Activated CD4-positive, alpha-beta T cell treated with anti-CD3 and anti-CD28 coated beads, Interleukin-2, Interleukin-6, amounts not matched to agents 100 ng/mL and 50 ng/mL, durations not matched to agents 16 hours and 8 hours (primary cell): Measurements from ENCODE around the gene TMEM94.
"Not testable (repeated sequence)": the region's sequence is repeated elsewhere in the genome, so short reads cannot be mapped to it uniquely, and the experiment has no call there.

Experiments
- DNase-seq: peaks from one replicate; pipeline ENCODE4 v3.0.0-alpha.2; 2020

Gene TMEM94

DNA sequence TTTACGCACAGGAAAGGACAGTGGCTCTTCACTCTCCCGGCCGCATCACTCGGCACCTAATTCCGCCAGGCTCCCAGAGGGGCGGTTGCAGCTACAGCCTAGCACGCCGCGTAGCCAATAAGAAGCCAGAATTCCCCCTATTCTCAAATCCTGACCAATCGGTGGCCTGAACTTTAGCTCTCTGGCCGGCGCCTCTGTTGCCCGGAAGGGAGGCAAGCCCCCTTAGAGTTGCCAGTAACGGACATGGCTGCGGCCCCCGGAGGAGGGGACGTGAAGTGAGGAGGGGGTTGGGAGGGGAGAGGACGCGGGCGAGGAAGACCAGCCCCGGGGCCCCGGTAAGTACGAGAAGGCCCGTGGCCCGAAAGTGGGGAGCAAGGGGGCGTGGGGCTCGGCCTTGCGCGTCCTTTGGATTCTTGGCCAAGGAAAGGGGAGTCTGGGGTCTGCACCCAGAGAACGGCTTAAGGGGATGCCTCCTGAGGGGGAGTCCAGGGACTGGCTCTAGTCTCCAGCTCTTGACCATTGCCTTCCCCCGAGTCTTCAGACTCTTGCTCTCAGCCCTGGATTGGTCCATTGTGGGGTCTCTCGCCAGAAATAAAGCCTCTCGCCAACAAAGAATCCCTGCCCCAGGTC is at the start of gene TMEM94:
TSS of gene TMEM94 (plus strand) at position 219 of the 630 bp plus-strand sequence. CDS start 15,271 bp downstream, outside the sequence.
- peak; percentile 96 for DNase-seq

DNA sequence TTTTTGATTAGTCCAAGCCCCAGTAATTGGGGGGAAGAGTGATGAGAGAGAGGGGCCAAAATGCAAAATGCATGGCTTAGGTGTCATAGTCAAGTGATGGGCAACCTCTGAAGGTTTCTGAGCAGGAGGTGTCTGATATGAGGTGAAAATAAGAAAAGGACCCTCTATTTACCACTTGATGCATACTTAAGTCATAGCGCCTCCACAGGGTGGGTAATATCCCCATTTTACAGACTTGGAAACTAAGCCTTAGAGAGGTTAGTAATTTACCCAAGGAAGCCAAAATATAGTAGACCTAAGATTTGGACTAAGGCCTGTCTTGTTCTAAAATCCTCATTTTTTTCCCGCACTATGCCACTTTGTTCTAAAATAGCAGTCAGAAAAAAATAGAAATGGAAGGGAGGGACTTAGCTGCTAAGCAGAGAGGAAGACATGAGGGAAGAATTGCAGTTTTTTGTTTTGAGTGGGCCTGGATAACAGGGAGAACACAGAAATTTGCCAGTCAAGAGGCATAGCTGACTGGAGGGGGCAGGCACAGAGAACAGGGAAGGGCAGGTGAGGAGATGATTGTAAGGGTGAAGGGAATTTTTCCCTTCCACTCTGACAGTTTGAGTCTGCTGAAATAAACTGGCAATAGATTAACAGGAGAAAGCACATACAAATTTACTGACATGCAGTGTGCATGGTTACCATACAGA is 48.6 kb upstream of the TMEM94 start:
- DNase-seq, result no peak

DNA sequence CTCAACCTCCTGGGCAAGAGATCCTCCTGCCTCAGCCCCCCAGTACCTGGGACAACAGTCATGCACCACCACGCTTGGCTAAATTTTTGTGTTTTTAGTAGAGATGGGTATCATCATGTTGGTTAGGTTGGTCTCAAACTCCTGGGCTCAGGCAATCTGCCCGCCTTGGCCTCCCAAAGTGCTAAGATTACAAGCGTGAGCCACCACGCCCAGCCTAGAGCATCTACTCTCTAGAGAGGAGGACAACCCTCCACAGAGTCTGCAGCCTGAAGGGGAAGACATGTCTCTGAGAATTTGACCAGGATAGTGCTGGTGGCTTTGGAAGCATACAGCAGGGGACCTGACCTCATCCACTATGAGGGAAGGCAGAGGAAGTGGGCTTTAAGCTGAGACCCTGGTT is 46.3 kb upstream of the TMEM94 start:
- DNase-seq, result no peak

DNA sequence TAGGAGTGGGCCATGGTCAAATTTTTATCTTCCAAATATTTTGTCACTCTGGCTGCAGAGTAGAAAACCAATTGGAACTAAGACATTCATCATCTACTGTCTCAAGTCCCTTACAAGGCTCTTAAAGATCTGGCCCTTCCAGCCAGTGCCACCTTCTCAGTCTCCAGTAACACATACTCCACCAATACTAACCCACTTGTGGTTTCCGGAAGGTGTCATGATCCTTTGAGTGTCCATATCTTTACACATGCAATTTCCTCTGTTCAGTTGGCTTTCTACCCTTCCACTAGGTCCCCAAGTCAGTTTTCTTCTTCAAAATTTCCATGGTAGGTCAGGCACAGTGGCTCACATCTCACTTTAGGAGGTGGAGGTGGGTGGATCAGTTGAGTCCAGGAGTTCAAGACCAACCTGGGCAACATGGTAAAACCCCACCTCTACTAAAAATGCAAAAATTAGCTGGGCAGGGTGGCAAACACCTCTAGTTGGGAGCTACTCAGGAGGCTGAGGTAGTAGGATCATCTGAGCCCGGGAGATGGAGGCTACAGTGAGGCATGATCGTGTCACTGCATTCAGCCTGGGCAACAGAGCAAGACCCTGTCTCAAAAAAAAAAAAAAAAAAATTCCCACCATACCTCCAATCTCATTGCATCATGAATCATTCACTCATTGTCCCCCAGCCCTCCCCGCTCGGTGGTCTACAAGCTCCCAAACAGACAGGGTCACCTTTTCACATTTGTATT is 44.9 kb upstream of the TMEM94 start:
- DNase-seq, result no peak

DNA sequence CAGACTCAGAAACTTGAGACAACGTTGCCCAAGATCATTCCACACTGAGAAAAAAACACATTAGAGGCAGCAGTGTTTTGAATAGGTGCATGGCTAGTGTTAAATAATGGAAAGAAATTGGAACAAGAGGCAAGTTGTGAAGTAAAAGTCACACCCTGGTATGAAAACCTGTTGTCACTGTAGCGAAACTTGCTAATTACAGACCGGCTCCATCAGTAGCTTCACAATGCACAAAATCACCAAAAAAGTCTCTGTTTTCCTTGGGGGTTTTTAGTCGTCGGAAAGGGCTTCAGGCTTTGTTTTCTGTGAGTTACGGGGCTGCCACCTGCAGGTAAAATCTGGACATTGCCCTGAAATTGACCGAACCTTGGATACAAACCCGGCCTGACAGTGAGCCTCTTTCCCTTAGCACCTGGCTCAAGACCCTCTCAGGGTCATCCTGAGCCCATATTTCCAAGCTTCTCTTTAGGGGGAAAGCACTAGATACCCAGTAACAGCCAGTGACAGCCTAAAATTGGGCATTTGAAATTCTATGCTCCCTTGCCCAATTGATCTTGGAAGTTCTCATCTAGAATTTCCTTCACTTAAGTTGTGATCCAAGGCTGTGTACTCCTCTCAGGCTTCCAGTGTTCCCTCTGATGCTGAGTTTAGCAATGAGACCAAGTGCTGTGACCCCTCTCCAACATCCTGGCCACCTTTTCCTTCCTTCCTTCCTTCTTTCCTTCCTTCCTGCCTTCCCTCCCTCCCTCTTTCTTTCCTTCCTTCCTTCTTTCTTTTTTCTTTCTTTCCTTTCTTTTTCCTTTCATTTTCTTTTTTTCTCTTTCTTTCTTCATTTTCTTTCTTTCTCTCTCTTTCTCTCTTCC is 43.7 kb upstream of the TMEM94 start:
- DNase-seq, result peak; percentile 86

DNA sequence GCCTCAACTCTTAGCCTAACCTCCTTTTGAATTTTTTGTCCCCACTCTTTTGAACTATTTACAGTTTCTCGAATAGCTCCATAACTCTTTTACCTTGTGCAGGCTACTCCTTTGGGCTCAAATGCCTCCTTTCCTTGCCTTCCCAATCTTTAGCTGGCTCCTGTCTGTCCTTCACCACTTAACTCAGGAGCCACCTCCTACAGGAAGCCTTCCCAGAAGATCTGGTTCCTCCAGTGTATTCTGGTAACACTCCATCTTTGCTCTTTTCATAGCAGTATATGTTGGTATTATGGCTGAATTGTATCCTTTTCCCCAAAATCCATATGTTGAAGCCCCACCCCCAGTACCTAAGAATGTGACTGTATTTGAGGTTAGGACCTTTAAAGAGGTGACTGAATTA is 41.9 kb upstream of the TMEM94 start:
- DNase-seq, result no peak

DNA sequence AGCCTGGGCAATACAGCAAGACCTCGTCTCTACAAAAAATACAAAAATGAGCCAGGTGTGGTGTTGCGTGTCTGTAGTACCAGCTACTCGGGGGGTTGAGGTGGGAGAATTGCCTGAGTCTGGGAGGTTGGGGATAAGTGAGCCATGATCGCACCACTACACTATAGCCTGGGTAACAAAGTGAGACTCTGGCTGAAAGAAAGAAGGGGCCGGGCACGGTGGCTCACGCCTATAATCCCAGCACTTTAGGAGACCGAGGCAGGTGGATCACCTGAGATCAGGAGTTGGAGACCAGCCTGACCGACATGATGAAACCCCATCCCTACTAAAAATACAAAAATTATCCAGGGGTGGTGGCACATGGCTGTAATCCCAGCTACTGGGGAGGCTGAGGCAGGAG is 40.4 kb upstream of the TMEM94 start:
- no peak for DNase-seq

DNA sequence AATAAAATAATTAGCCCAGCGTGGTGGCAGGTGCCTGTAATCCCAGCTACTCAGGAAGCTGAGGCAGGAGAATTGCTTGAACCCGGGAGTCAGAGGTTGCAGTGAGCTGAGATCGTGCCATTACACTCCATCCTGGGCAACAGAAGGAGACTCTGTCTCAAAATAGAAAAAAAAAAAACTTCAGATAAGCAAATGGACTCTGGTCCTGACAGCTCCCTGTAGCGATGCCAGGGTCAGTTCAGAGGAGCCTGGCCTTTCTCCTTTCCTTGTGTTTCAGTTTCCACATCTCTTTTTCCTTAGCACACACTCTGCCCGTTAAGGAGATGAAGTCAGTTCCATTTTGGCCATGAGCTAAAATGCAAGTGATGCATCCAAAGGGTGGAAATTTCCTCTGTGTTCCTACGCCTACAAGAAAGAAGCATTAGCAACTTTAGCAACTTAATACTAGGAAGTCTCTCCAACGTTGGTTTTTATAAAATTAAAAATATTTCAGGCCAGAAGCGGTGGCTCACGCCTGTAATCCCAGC is 39.3 kb upstream of the TMEM94 start:
- no peak for DNase-seq

DNA sequence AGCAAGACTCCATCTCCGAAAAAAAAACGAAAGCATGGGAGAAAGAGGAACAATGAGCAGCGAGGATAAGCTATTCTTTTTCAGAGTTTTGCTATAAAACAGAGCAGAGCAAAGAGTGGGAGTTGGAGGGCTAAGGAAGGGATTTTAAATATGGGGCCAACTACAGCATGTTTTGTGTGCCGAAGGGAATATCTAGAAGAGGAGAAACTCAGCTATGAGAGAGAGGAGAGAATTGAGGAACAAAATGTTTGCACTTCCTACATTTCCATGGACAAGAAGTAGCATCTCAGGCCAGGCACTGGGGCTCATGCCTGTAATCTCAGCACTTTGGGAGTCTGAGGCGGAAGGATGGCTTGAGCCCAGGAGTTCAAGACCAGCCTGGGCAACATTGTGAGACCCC is 37.9 kb upstream of the TMEM94 start:
- no peak for DNase-seq

DNA sequence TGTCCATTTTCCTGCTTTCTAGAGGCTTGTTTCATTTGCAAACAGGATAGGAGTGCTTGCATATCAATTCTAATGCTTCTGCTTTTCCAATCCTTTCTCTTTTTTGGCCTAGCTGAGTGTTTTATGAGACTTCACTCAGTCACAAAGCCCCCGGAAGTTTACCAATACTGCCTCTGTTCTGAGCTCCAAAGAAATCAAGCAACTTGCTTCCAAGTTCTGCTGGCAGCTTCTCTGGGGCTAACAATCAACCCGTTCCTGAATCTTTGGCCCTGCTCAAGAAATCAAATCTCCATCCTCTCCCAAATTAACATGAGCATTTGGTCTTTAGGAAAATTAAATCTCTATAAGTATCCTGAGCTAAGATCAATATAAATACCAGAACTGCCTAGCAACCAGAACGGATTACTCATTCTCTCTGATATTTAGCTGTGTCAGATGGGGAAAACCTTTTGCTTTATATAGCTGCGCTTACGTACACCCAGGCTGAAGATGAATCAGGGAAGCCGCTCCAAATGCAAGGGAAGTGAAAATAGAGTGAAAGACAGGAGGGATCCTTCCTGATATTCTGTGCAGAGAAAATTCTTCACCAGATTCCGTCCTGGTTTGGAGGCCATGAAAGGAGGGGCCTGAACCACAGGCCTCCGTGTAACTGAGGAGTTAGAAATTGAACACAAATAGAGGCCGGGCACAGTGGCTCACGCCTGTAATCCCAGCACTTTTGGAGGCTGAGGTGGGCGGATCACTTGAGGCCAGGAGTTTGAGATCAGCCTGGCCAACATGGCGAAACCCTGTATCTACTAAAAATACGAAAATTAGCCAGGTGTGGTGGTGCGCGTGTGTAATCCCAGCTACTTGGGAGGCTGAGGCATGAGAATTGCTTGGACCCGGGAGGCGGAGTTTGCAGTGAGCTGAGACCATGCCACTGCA is 27.6 kb upstream of the TMEM94 start:
- DNase-seq, result no peak

DNA sequence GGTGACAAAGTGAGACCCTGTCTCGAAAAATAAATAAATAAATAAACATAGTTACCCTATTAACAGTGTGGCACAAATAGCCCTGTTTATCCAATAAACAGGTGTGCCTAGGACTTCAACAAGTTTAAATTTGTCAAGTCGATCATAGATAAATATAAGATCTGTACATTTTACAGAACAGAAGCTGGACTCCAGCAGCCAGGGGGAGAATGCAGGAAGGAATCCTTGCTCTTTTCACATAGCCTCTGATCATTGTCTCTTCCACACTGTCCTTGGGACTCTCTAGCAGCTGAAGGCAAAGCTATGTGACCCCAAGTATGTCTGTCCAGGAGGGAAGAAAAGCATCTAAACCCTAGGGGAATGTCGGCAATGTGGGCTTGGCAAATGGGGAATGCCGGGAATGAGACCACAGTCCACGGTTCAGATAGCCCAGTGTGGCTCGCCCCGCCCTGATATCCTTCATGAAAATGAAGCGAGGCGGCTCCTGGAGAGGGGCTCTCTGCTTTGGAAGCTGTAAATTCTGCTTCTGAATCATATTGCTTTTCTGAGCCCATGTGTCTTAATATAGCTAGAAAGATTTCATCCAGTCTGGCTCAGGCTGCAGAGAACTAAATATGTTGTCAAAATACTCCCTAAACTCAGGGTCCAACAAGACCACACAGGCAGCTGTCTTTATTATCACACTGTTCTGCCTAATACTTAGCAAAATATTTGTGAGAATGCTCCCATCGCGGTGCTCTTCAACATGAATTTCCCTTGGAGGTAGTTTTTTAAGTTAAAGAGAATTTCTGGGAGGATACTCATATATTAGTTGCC is 26.1 kb upstream of the TMEM94 start:
- DNase-seq, result no peak

DNA sequence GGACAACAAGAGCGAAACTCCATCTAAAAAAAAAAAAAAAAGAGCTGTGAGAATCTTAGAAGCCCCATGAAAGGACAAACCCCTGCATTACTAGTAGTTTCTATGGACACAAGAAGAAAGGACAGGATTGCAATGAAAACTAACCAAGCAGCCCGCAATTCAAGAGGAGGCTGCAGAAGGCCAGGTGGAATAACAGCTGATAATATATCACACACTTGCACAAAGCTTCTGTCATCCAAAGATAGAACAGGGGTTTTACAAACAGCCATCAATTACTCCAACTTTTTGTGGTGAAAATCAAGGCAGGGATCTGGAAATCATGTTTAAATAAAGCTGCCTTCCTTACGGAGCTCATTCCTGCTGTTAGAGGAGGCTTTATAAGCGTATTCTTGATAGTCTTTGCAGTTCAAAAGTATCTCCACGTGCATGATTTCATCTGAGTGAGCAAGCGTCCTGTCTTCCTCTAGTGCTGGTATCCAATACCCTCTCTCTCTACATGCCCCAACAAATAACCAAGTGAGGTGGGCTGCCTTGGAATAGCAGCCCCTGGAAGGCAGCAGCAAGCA is 23.1 kb upstream of the TMEM94 start:
- DNase-seq, result no peak

DNA sequence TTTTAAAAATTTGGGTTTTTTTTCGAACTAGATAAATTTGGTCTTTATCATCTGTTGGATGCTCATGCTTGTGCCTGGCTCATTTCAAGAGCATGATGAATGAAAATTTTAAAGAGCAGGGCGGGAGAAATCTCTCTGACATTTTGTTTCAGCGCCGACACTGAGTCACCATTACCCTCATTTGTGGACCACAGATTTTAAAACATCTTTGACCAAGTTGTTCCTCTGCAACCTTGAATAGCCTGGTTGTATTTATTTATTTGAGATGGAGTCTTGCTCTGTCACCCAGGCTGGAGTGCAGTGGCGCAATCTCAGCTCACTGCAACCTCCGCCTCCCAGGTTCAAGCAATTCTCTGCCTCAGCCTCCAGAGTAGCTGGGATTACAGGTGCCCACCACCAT is 22.0 kb upstream of the TMEM94 start:
- DNase-seq, result not testable (repeated sequence)

DNA sequence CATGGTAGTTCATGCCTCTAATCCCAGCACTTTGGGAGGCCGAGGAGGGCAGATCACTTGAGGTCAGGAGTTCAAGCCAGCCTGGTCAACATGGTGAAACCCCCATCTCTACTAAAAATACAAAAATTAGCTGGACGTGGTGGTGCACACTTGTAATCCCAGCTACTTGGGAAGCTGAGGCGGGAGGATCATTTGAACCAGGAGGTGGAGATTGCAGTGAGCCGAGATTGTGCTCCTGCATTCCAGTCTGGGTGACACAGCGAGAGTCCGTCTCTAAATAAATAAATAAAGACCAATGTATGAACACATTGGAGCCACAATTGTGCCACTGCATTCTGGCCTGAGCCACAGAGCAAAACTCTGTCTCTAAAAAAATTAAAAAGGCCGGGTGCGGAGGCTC is 19.0 kb upstream of the TMEM94 start:
- not testable (repeated sequence) for DNase-seq

DNA sequence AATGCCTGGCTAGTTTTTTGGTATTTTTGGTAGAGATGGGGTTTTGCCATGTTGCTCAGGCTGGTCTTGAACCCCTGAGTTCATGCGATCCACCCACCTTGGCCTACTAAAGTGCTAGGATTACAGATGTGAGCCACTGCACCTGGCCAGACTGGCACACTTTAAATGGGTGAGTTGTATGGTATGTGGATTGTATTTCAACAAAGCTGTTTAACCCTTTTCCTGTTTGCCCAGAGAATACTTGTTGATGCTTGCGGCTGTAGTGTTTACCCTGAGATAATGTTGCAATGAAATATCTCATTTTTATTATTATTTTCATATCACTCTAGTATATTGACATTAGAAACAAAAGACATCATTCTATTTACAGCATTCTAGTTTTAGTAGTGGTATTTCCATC is 17.1 kb upstream of the TMEM94 start:
- DNase-seq, result no peak

DNA sequence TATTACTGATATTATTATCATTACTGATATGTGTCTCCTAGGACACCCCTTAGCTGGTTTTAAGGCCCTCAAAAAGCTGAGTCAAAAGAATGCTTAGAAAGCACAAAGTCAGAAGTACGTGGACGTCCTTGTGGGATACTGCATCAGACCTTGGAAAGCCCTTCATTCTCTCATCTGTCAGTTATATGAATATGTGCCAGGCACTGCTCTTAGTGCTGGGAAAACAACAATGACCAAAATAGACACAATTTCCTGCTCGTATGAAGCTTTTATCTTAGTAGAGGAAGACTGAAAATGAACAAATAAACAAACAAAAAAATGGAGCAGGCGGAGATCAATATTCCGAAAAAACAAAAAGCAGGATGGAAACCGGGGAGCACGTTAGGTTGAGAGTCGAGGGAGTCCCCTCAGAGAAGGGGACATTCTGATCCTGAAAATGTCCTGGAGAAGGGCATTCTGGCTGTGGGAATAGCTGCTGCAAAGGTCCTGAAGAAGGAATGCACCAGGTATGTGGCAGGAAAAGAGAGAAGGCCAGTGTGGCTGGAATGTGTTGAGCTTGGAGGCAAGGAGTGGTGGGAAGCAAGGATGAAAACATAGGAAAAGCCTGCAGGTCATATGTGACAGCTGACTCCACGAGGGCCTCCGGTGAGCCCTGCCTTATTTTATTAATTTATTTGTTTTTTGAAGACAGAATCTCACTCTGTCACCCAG is 15.5 kb upstream of the TMEM94 start:
- DNase-seq, result no peak

DNA sequence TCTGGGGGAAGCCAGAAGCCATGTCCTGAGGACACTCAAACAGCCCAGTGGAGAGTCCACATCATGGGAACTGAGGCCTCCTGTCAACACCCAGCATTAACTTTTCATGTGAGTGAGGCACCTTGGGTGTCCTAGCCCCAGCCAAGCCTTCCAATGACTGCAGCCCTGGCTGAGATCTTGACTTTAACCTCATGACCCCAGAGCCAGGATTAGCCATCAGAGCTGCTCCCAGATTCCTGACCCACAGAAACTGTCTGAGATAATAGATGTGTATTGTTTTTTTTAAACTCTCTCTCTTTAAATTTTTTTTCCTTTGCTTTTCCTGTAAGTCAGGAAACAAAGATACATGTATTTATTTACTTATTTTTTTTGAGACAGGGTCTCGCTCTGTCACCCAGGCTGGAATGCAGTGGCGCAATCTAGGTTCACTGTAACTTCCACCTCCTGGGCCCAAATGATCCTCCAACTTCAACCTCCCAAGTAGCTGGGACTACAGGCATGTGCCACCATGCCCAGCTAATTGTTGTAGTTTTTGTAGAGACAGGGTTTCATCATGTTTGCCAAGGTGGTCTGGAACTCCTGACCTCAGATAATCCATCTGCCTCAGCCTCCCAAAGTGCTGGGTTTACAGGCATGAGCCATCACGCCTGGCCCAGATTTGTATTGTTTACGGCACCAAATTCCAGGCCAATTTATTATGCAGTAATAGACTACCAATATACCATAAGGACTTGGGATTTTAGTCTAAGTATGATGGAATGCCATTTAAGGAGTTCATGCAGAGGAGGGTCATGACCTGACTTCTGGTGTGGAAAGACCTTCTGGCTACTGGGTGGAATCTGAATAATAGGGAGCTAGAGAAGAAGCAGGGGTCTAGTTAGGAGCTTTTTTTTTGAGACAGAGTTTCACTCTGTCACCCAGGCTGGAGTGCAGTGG is 14.0 kb upstream of the TMEM94 start:
- DNase-seq, result no peak

DNA sequence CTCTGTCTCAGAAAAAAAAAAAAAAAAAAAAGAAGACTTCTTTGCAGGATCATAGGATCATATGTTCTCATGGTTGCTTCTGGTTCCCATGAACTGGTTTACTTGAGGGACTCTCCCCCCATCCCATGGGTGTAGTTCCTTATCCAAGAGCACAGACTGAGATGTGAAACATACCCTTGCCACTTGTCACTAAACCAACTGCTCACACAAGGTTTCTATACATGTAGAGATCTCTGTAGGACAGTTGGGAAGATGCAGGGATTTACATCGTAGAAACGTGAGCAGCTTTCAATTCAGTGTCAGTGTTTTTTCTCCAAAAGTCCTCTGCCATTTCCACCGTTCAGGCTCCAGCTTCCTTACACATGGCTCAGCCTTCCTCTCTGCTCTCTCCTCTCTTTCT is 11.1 kb upstream of the TMEM94 start:
- DNase-seq, result no peak

DNA sequence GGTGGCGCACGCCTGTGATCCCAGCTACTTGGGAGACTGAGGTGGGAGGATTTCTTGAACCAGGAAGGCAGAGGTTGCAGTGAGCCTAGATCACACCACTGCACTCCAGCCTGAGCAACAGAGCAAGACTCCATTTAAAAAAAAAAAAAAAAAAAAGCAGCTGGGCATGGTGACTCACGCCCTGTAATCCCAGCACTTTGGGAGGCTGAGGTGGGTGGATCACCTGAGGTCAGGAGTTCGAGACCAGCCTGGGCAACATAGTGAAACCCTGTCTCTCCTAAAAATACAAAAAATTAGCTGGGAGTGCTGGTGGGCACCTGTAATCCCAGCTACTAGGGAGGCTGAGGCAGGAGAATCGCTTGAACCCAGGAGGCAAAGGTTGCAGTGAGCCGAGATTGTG is 10.5 kb upstream of the TMEM94 start:
- DNase-seq, result not testable (repeated sequence)
